A549 (cell line): ENCODE data around the gene ONECUT3. TPM values are rescaled to one million over a fixed set of nuclear protein-coding genes. Genes with fewer than 3 reads are reported as not detected.

Experiments used
- ATAC-seq, 2 experiments: fragments of 200-7000 bp in 1 of 2; fragments of >200 bp in 1 of 2; cut with Nextera tagmentation in 1 of 2; cut with Tn5 transposase in 1 of 2; 3 replicates each; pipeline versions ENCODE4 v1.8.0 to v1.9.1; 2018 to 2020; ENCODE audit warnings: mild to moderate bottlenecking in 1 of 2, moderate library complexity in 1 of 2
- CTCF ChIA-PET: fragments of 300-600 bp; sonication (Branson Sonifier 250); formaldehyde crosslinking; extraction: SDS; loops from one replicate; lab custom pipeline; 2021; ENCODE audit warnings: antibody characterized with exemption, inconsistent platforms; lab: Yijun Ruan, JAX
- POLR2A ChIA-PET: fragments of 350-600 bp; formaldehyde crosslinking; extraction: SDS; loops from one replicate; lab custom pipeline; 2021; ENCODE audit warnings: antibody characterized with exemption, inconsistent platforms; lab: Yijun Ruan, JAX
- DNase-seq, 2 experiments: peaks; one replicate each; pipeline versions ENCODE4 v3.0.0 to v3.0.0-alpha.2; 2011 to 2016; ENCODE audit warnings: low read depth in 1 of 2, low spot score in 1 of 2
- FAIRE-seq: peaks from 2 replicates; lab custom pipeline; 2011; peaks lifted over from hg19 to GRCh38; lab: Jason Lieb, UNC
- H3K27ac ChIP-seq, 2 experiments: fragments of >200 bp; sonication (Bioruptor Twin); formaldehyde crosslinking; 3 replicates each; pipeline ENCODE4 v1.5.1; 2016 to 2017
- H3K4me1 ChIP-seq: fragments of >200 bp; sonication (Bioruptor Twin); formaldehyde crosslinking; 3 replicates; pipeline ENCODE4 v1.6.1; 2016
- H3K4me2 ChIP-seq: fragments of >200 bp; sonication (Bioruptor Twin); formaldehyde crosslinking; 3 replicates; pipeline ENCODE4 v1.6.1; 2016
- H3K4me3 ChIP-seq: fragments of >200 bp; sonication (Bioruptor Twin); formaldehyde crosslinking; 3 replicates; pipeline ENCODE4 v1.5.1; 2016
- H3K9me3 ChIP-seq: fragments of >200 bp; sonication (Bioruptor Twin); formaldehyde crosslinking; 3 replicates; pipeline ENCODE4 v1.6.1; 2016
- CEBPB ChIP-seq, 2 experiments: fragments of >200 bp in 1 of 2; sonication (Bioruptor Twin) in 1 of 2; formaldehyde crosslinking in 1 of 2; IDR thresholded peaks; 2 replicates each; pipeline ENCODE4 v1.6.1; 2012 to 2016
- CHD4 ChIP-seq: fragments of 200-600 bp; sonication (generic); IDR thresholded peaks from 2 replicates; pipeline ENCODE4 v1.6.1; 2016; ENCODE audit warnings: antibody characterized with exemption, mild to moderate bottlenecking, borderline replicate concordance
- FOSL2 ChIP-seq, 2 experiments: fragments of 450-650 bp in 1 of 2; fragments of >200 bp in 1 of 2; sonication (Bioruptor Twin) in 1 of 2; formaldehyde crosslinking; IDR thresholded peaks; 2 replicates each; pipeline versions ENCODE4 v1.5.0 to v1.6.1; 2016 to 2020; ENCODE audit warnings: mild to moderate bottlenecking in 1 of 2, moderate library complexity in 1 of 2
- FOXS1 ChIP-seq: fragments of 250-450 bp; sonication (Bioruptor Pico); IDR thresholded peaks from 2 replicates; pipeline ENCODE4 v1.5.0; 2020; ENCODE audit warnings: mild to moderate bottlenecking, moderate library complexity
- JUN ChIP-seq, 2 experiments: fragments of >200 bp; sonication (Bioruptor Twin); formaldehyde crosslinking; IDR thresholded peaks; 2 replicates in 1 of 2; 3 replicates in 1 of 2; pipeline ENCODE4 v1.6.1; 2016 to 2017
- JUNB ChIP-seq: fragments of >200 bp; sonication (Bioruptor Twin); formaldehyde crosslinking; IDR thresholded peaks from 2 replicates; pipeline ENCODE4 v1.6.1; 2016
- KDM1A ChIP-seq: fragments of 200-600 bp; sonication (generic); IDR thresholded peaks from 2 replicates; pipeline ENCODE4 v1.6.1; 2016; ENCODE audit warnings: low read depth, mild to moderate bottlenecking
- MAZ ChIP-seq: fragments of 150-350 bp; IDR thresholded peaks from 2 replicates; pipeline ENCODE4 v1.6.1; 2014; ENCODE audit warnings: antibody characterized with exemption, low read depth, low read length, borderline replicate concordance
- MYC ChIP-seq: IDR thresholded peaks from 2 replicates; pipeline ENCODE4 v1.6.1; 2012; ENCODE audit warnings: mild to moderate bottlenecking, inconsistent platforms, low read length, improper control_type of control experiment, borderline replicate concordance
- NR3C1 ChIP-seq: fragments of >200 bp; sonication (Bioruptor Twin); formaldehyde crosslinking; IDR thresholded peaks from 3 replicates; pipeline ENCODE4 v1.6.1; 2017
- POLR2AphosphoS2 ChIP-seq: conservative IDR thresholded peaks from 2 replicates; pipeline ENCODE4 v1.6.1; 2012; ENCODE audit warnings: low read length, improper control_type of control experiment, inconsistent platforms
- RCOR1 ChIP-seq: fragments of 150-350 bp; IDR thresholded peaks from 2 replicates; pipeline ENCODE4 v1.6.1; 2014; ENCODE audit warnings: antibody characterized with exemption, low read length, low read depth
- RFX5 ChIP-seq: fragments of 450-650 bp; IDR thresholded peaks from 2 replicates; pipeline ENCODE4 v1.7.1; 2014; ENCODE audit warnings: antibody characterized with exemption, mild to moderate bottlenecking, moderate library complexity
- SREBF2 ChIP-seq: fragments of 450-650 bp; IDR thresholded peaks from 2 replicates; pipeline ENCODE4 v1.6.1; 2014; ENCODE audit warnings: mild to moderate bottlenecking, moderate library complexity
- ZFP36 ChIP-seq: fragments of 450-650 bp; IDR thresholded peaks from 2 replicates; pipeline ENCODE4 v1.6.1; 2014; ENCODE audit warnings: borderline replicate concordance; ENCODE audit not compliant: partially characterized antibody
- ZNF302 ChIP-seq: fragments of 250-450 bp; sonication (Bioruptor Pico); IDR thresholded peaks from 2 replicates; pipeline ENCODE4 v1.9.0; 2021; ENCODE audit warnings: inconsistent platforms, mild to moderate bottlenecking, moderate library complexity
- WGBS: methylation state at CpG from one replicate; pipeline ENCODE4 v1.1.6; 2017; ENCODE audit errors: missing lambda C conversion rate; 5-methylcytosine and 5-hydroxymethylcytosine counted together
- polyA plus RNA-seq, 4 experiments: library from polyadenylated mRNA; depleted of rRNA in 3 of 4; stranded (reverse); fragments of >200 nt; fragmentation: RNase III in 1 of 4; extraction: RNeasy Plus Mini Kit Qiagen cat#74134 plus additional on column Dnase treatment in 1 of 4; gene quantifications; 2 replicates in 3 of 4; 3 replicates in 1 of 4; pipeline ENCODE4 v1.2.3, GENCODE V29; 2011 to 2017
- TF ChIP-seq, protein P1 (sequence below): IDR thresholded peaks from 2 replicates; pipeline ENCODE4 v1.6.1; 2012
- TF ChIP-seq, protein P2 (sequence below): fragments of 450-650 bp; IDR thresholded peaks from 2 replicates; pipeline ENCODE4 v1.6.1; 2014; ENCODE audit warnings: antibody characterized with exemption
- TF ChIP-seq, protein P3 (sequence below): fragments of 250-450 bp; sonication (Bioruptor Pico); IDR thresholded peaks from 2 replicates; pipeline ENCODE4 v1.5.0; 2020; ENCODE audit warnings: low read depth, mild to moderate bottlenecking, moderate library complexity
- TF ChIP-seq, protein P4 (sequence below): IDR thresholded peaks from 2 replicates; pipeline ENCODE4 v1.6.1; 2012

The ONECUT3 gene
- polyA plus RNA-seq, 2 of the 4 experiments (the other 2 are of a cell fraction): 0.01 TPM; not detected in 1

DNA sequence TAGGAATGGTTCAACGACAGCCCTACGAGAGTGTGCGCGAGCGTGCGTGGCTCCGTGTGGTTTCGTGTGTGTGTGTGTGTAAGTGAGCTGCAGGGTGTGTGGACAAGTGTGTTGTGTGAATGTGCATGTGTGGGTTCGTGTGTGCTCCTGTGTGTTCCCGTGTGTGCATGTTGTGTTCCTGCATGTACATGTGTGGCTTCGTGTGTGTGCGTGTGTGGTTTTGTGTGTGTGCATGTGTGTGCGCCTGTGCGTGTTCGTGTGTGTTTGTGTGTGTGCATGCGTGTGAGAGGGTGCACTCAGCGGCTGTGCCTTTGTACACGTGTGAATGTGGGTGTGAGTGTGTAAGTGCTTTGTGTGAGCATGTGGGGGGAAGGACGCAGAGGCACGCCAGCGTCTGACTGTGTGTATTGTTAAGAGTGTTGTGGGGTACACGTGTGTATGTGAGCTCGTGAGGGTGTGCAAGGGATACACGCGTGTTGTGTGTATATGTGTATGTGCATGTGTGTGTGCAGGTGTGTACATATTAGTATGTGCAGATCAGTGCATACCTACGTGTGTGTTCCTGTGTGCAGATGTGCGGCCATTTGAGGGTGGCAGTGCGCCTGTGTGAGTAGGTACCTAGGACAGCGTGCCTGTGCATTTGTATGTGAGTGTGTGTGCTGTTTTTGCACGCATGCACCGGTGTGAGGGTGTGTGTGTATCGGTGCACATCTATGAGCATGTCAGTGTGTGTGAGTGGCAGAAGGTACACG lies 24.3 kb upstream of the ONECUT3 start:
- no peak for ATAC-seq
- Histone ChIP-seq H3K4me3 (no peak overlapping the region), H3K4me2 (no peak overlapping the region), H3K9me3 (no peaks in the 10 kb centered on the region), H3K4me1 (no peaks in the 10 kb centered on the region), H3K27ac (no peak overlapping the region)
- FAIRE-seq: no peak
- POLR2A ChIA-PET: no interaction called here
- CTCF ChIA-PET: no interaction called here
- WGBS: 75% methylated on average over 31 of the region's 33 CpGs
- no peak for DNase-seq
- TF ChIP-seq KDM1A: no peak
- TF ChIP-seq, protein P1, sequence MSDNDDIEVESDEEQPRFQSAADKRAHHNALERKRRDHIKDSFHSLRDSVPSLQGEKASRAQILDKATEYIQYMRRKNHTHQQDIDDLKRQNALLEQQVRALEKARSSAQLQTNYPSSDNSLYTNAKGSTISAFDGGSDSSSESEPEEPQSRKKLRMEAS: no peak

DNA sequence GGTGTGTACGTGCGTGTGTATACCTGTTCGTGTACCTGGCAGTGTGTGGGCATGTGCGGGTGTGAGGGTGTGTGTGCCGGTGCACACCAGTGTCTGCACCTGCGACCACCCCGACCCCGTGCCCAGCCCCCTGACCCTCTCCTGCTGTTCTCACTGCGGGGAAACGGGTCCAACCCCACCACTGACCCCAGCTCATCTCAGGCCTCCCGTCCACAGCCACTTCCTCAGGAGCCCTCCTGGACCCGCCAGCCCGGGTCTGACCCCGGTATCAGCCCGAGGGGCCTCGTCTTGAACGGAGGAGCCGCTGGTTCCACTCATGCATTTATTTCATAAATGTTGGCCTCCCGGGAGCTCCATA lies 23.8 kb upstream of the ONECUT3 start:
- FAIRE-seq: no peak
- Histone ChIP-seq H3K4me1 (no peaks in the 10 kb centered on the region; the same call in 2 of the 3 replicates), H3K9me3 (no peaks in the 10 kb centered on the region), H3K4me3 (no peak overlapping the region), H3K4me2 (no peak overlapping the region), H3K27ac (no peak overlapping the region)
- CTCF ChIA-PET: no interaction called here
- TF ChIP-seq JUNB: no peak
- TF ChIP-seq SREBF2: no peak
- TF ChIP-seq, protein P2, sequence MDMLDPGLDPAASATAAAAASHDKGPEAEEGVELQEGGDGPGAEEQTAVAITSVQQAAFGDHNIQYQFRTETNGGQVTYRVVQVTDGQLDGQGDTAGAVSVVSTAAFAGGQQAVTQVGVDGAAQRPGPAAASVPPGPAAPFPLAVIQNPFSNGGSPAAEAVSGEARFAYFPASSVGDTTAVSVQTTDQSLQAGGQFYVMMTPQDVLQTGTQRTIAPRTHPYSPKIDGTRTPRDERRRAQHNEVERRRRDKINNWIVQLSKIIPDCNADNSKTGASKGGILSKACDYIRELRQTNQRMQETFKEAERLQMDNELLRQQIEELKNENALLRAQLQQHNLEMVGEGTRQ: no peak
- no peak for TF ChIP-seq FOXS1 (CRISPR knock-in tag)
- no peak for TF ChIP-seq ZFP36
- TF ChIP-seq MYC: no peak
- no peak for TF ChIP-seq RFX5
- no peak for DNase-seq
- WGBS: 48% methylated on average over 10 of the region's 19 CpGs
- POLR2A ChIA-PET: no interaction called here
- no peak for ATAC-seq

DNA sequence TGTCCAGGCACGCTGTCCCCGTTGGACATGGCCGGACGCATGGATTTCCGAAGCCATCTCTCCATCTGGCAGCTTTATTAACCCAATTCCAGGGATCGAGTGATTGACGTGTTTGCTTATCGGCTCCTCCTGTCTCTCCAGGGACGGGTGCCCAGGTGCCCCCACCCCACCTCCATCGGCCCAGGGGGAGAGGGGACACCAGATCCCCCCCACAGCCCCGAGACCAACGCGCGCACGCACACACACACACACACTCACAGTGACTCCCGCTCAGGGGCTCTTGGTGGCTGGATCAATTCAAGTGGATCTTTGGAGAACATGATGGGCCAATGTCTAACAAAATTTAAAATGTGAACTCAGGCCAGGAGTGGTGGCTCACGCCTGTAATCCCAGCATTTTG lies 23.1 kb upstream of the ONECUT3 start:
- ChIA-PET POLR2A (no interaction called here), CTCF (interaction anchor here (1.2 to 1.4 kb wide), 2 partner anchors 35 to 96 kb away, joined by 3 to 4 read pairs; no protein-coding TSS in a partner anchor)
- H3K9me3 ChIP-seq: no peaks in the 10 kb centered on the region
- H3K4me3 ChIP-seq: no peak overlapping the region
- ATAC-seq (no peak), FAIRE-seq (no peak), DNase-seq (no peak)
- H3K4me2 ChIP-seq: no peak overlapping the region
- peaks cover 3% of the 10 kb centered on the region; the same call in 2 of the 3 replicates for H3K4me1 ChIP-seq
- 34% methylated on average over 4 of the region's 17 CpGs for WGBS
- TF ChIP-seq NR3C1 (no peak), RCOR1 (no peak), FOSL2 (IDR thresholded peaks at IDR 0.05) (no peak), FOSL2 (CRISPR knock-in tag; IDR thresholded peaks at IDR 0.05) (no peak), KDM1A (no peak), ZNF302 (CRISPR knock-in tag) (no peak), JUN (IDR thresholded peaks at IDR 0.05) (no peak), CEBPB (IDR thresholded peaks at IDR 0.05) (no peak), MAZ (no peak), POLR2AphosphoS2 (no peak), CHD4 (no peak)
- TF ChIP-seq, protein P3, sequence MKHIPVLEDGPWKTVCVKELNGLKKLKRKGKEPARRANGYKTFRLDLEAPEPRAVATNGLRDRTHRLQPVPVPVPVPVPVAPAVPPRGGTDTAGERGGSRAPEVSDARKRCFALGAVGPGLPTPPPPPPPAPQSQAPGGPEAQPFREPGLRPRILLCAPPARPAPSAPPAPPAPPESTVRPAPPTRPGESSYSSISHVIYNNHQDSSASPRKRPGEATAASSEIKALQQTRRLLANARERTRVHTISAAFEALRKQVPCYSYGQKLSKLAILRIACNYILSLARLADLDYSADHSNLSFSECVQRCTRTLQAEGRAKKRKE (CRISPR knock-in tag): no peak
- TF ChIP-seq, protein P4, sequence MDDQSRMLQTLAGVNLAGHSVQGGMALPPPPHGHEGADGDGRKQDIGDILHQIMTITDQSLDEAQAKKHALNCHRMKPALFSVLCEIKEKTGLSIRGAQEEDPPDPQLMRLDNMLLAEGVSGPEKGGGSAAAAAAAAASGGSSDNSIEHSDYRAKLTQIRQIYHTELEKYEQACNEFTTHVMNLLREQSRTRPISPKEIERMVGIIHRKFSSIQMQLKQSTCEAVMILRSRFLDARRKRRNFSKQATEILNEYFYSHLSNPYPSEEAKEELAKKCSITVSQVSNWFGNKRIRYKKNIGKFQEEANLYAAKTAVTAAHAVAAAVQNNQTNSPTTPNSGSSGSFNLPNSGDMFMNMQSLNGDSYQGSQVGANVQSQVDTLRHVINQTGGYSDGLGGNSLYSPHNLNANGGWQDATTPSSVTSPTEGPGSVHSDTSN: no peak
- TF ChIP-seq, protein P1: no peak
- H3K27ac ChIP-seq: no peak overlapping the region
